GM15510 (cell line): ENCODE data around the gene TMEM215.

Source experiments
- POLR2A ChIP-seq: IDR thresholded peaks from 3 replicates; pipeline ENCODE4 v1.6.1; 2011; ENCODE audit warnings: borderline replicate concordance; ENCODE audit not compliant: insufficient read length; ENCODE audit errors: extremely low read depth

Gene TMEM215

DNA sequence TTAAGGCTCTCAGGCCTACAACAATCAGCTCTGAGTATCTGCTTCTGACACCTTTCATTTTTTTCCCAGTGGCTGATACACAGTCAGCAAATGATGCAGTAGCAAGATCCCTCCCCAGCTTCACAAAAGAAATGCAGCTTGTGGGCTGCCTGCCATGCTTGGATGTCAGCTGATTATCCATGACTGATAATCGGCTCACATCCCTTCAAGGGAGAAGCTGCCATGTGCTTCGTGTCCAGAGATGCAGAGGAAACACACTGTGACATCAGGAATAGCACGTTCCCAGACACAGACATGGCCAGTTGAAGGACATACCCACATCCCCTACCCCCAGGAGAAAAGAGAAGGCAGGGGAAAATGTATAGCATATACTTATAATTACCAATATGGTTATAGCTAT, 27.9 kb downstream of the TMEM215 start:
- no peak for TF ChIP-seq POLR2A

DNA sequence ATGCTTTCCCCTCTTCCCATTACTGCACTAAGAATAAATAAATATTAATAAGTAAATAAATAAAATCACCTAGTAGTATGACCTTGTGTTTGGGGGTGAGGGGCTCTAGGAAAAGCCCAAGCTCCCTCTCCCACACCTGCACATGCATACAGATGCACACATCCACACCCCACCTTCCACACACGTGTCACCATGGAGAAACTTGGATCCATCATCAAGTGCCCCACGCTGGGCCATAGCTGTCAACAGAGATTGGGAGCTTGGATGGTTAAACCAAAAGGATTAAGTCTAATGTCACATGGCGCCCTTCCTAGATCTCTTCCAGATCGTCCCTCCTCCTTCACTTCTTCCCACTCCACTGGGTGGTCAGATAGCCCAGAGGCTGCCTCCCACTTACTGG, 37.0 kb downstream of the TMEM215 start:
- TF ChIP-seq POLR2A = no peak

DNA sequence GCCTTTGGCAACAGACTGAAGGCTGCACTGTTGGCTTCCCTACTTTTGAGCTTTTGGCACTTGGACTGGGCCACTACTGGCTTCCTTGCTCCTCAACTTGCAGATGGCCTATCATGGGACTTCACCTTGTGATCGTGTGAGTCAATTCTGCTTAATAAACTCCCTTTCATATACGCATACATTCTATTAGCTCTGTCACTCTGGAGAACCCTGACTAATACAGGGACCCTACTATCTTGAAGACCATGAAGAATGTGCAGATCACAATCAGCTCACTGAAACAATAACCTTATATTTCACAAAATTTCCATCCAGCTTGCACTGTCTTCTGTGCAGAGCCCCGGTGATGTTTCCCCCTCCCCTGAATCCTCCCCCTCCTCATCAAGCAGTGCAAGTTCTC, 39.8 kb downstream of the TMEM215 start:
- TF ChIP-seq POLR2A = no peak

DNA sequence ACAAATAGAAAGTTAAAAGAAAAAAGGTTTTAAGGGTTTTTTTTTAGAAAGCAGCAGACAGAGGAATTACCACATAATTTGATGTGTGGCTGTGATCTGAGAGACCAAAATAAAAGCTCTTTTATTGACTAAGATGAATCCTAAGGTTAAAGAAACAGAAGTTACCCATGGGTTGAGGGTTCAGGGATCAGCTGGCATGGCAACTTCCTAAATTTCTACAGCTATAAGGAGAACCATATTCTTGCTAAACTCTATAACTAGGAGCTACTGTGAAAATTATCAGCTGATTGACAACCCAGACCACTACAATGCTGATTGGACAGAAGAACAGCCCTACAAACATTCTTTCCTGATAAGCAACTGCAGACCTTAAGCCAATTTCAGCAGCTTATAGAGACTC, 40.2 kb downstream of the TMEM215 start:
- no peak for TF ChIP-seq POLR2A

DNA sequence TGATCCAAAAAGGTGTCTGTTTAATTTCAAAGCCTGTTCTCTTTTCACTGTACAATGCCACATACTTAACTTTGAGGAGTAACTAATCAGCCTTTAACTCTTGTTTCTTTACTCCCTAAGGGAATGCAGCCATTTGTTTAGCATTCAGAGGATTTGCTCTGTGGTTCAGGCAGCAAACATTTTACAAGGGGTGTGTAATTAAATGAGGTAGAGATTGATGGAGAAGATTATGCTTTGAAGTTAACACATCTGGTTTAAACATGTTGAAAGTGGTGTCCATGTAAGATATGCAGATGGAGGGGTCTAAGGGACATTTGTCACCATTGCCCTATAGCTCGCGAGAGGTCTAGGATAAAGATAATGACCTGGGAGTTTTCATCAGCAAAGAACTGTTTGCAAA, 41.9 kb downstream of the TMEM215 start:
- no peak for TF ChIP-seq POLR2A

DNA sequence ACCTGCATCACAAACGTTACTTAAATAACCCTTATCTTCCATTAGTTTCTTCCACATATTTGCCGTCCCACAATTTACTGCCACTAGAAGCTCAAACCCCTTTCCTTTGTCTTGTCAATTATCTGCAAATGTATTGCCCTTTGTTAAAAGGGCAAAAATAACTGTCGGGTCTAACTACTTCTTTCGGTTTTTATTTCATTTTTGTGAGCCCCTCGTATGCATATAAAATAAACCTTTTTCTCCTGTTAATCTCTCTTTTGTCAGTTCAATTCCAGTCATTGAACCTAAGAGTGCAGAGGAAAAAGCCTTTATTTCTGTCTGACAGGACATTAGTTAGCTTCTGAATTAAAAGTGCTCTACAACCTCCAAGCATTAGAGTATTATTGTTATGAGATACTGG, 45.5 kb downstream of the TMEM215 start:
- no peak for TF ChIP-seq POLR2A

DNA sequence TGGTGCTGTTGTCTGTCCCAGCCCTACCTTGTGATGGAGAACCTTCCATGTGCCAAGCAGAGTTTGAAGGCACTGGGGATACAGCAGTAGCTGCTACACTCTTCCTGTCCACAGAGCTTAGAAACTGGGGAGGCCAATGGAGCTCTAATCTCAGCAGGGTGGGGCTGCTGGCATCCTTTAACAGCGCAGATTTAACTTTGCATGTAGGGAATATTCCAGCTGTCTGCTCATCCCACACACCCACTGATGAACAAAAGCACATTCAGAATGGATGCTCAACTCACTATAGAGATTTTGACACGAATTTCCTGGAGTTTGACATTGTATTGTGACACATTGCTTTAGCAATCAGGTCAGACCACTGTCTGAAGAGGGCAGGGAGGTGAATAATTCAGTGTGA, 49.0 kb downstream of the TMEM215 start:
- TF ChIP-seq POLR2A = no peak
